ENCODE results near the gene OPCML.

The OPCML gene

DNA sequence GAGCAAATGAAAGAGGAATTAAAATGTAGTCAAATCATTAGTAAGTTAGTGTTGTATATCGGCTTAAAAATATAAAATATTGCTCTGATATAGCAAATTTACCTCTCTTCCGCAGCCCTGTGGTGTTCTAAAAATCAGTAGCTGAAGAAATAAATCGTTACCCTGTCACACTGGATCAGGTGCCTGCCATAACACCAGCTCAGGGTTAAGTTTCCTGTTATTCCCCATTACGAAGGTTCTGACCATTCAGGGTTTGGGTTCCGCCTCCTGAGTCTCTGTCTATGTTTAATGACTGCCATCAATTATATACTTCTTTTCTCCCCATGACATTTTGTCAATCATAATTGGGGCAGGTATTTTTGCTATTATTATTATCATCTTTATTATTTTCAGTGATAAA lies 658.5 kb downstream of the OPCML start:
- no peaks in the 10 kb centered on the region for H3K36me3 ChIP-seq (ENCODE audit: control insufficient read depth, insufficient read depth, low read length)
- no peak overlapping the region for H3K4me3 ChIP-seq (ENCODE audit: low read depth, low read length)
- no peaks in the 10 kb centered on the region for H3K4me1 ChIP-seq (ENCODE audit: control insufficient read depth, insufficient read depth, low read length)
- H3K9ac ChIP-seq (ENCODE audit: low read depth, low read length): no peak overlapping the region
- H3K9me3 ChIP-seq (ENCODE audit: control insufficient read depth, insufficient read depth, low read length): no peaks in the 10 kb centered on the region
- H3K27me3 ChIP-seq (ENCODE audit: control insufficient read depth, insufficient read depth, low read length): no peaks in the 10 kb centered on the region

DNA sequence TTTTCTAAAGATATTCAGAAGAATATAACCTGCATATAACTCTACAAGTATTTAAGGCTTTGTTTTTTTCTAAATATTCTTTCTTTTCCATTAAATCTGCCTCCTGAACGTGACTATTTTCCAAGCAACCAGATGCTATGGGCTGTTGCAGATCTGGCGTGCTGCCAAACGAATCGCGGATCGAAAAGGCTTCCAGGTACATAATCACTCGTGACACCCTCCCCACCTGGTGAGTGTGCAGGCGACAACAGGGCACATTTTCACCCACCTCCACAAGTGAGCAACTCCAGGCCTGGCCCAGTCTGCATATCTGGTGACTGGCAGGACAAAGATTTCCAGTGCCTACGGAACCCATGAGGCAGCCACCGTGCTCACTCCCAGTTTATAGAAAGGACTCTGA lies 660.1 kb downstream of the OPCML start:
- H3K9me3 ChIP-seq (ENCODE audit: control insufficient read depth, insufficient read depth, low read length): no peaks in the 10 kb centered on the region
- H3K9ac ChIP-seq (ENCODE audit: low read depth, low read length): no peak overlapping the region
- H3K4me1 ChIP-seq (ENCODE audit: control insufficient read depth, insufficient read depth, low read length): no peaks in the 10 kb centered on the region
- no peak overlapping the region for H3K4me3 ChIP-seq (ENCODE audit: low read depth, low read length)
- no peaks in the 10 kb centered on the region for H3K27me3 ChIP-seq (ENCODE audit: control insufficient read depth, insufficient read depth, low read length)
- H3K36me3 ChIP-seq (ENCODE audit: control insufficient read depth, insufficient read depth, low read length): no peaks in the 10 kb centered on the region

DNA sequence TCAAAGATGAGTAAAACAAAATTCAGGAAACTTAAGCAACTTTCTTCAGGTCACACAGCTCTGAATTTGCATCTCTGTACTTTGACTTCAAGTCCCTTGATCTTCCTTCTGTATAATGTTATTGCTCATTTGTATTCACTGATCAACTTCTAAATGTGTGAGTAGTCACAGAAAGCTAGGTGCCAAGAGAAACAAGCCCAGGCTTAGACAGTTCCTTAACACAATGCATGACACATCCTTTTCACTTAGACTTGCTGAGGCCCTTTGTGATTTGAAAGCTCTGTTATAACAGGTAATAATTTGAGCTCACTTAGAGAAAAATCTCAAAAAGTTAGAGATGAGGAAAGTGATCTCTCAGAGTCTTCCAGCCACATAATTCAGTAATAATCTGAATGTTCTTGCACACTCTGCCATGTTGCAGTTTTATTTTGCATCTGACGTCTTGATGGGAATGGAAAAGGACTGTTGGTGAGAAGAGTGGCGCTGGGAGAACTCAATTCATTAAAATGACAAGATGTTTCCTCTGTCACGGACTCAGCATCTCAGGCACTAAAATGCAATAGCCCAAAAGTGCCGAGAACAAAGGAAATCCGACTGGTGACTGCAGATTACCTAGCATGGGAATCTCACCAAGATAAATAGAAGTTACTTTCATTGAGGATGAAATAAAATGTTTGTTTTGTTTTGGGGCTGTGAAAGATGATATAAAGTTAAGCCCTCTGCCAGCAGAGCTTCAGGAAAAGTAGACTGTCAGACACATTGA lies 665.3 kb downstream of the OPCML start:
- Histone ChIP-seq H3K9ac (ENCODE audit: low read depth, low read length) (no peak overlapping the region), H3K4me3 (ENCODE audit: low read depth, low read length) (no peak overlapping the region), H3K27me3 (ENCODE audit: control insufficient read depth, insufficient read depth, low read length) (no peaks in the 10 kb centered on the region), H3K4me1 (ENCODE audit: control insufficient read depth, insufficient read depth, low read length) (peaks cover 2% of the 10 kb centered on the region), H3K36me3 (ENCODE audit: control insufficient read depth, insufficient read depth, low read length) (no peaks in the 10 kb centered on the region), H3K9me3 (ENCODE audit: control insufficient read depth, insufficient read depth, low read length) (no peaks in the 10 kb centered on the region)

DNA sequence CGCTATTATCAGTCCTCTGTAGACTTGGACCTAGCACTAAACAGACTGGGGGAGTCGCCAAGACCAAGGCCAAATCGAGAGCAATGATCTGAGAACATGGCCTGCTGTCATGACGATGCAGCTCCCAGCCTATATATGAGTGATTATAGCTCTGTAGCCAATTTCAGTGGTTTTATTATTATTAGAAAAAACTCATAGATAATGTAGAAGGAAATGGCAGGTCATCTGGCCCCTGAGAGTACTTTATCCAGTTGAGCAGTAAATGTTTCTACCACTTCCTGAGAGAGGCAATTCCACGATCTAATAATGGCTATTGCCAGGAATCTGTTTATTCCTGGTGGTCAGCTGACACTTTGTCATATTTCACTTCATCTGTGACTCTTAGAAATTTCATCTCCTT lies 666.7 kb downstream of the OPCML start:
- no peak overlapping the region for H3K9ac ChIP-seq (ENCODE audit: low read depth, low read length)
- peaks cover 2% of the 10 kb centered on the region for H3K4me1 ChIP-seq (ENCODE audit: control insufficient read depth, insufficient read depth, low read length)

DNA sequence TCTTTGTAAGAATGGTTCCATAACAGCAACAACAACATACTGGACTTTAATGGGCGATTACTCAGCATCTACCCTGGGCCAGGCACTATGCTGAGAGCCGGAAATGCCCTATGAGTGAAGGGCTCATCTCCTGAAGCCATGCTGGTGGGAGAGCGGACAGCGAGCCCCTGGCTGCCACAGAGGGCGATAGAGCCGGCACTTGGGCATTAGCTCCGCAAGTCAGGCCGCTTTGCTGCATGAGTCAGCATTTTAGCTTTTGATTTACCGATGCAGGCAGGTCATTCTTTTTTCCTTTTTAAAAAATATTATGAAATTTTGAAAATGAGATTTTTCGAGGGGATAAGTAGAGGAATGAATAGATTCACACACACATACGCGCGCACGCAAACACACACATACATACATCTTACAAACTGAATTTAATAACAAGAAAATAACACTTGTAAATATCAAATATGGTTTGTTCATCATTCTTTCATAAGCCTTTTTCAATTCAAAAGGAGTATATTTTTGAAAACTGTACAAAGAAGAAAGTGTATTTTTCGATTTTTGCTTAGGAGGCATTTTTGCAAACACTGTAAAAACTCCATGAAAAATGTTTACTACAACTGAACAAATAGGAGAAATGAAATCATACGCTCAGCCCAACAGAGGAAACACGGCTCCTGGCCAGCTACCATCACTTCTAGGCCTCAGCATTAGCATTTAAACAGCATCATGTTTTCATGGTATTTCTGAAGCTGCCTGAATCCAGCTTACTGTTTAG lies 667.3 kb downstream of the OPCML start:
- Histone ChIP-seq H3K9me3 (ENCODE audit: control insufficient read depth, insufficient read depth, low read length) (no peaks in the 10 kb centered on the region), H3K9ac (ENCODE audit: low read depth, low read length) (no peak overlapping the region), H3K4me1 (ENCODE audit: control insufficient read depth, insufficient read depth, low read length) (peaks cover 2% of the 10 kb centered on the region), H3K27me3 (ENCODE audit: control insufficient read depth, insufficient read depth, low read length) (no peaks in the 10 kb centered on the region), H3K4me3 (ENCODE audit: low read depth, low read length) (no peak overlapping the region), H3K36me3 (ENCODE audit: control insufficient read depth, insufficient read depth, low read length) (no peaks in the 10 kb centered on the region)

More for the DNA sequence above, 666.7 kb downstream of the OPCML start:
- Histone ChIP-seq H3K36me3 (ENCODE audit: control insufficient read depth, insufficient read depth, low read length) (no peaks in the 10 kb centered on the region), H3K9me3 (ENCODE audit: control insufficient read depth, insufficient read depth, low read length) (no peaks in the 10 kb centered on the region), H3K27me3 (ENCODE audit: control insufficient read depth, insufficient read depth, low read length) (no peaks in the 10 kb centered on the region), H3K4me3 (ENCODE audit: low read depth, low read length) (no peak overlapping the region)

DNA sequence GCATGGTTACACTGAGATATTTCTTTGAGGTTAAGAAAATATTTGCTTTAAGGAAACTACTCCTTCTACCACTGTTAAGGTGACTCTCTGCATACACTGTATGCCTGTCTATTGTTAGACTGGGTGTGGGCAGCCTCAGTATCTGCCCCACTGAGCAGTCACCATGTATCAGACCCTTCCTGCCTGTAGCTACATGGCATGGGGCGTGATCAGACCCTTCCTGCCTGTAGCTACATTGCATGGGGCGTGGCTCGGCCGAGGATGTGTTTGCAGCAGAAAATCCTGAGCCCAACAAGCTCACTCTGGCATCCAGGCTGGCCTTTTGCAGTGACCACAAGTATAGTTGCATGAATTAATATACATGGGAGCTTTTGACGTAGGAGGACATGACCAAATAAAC lies 669.4 kb downstream of the OPCML start:
- Histone ChIP-seq H3K36me3 (ENCODE audit: control insufficient read depth, insufficient read depth, low read length) (no peaks in the 10 kb centered on the region), H3K27me3 (ENCODE audit: control insufficient read depth, insufficient read depth, low read length) (no peaks in the 10 kb centered on the region), H3K9me3 (ENCODE audit: control insufficient read depth, insufficient read depth, low read length) (no peaks in the 10 kb centered on the region), H3K4me1 (ENCODE audit: control insufficient read depth, insufficient read depth, low read length) (peaks cover 5% of the 10 kb centered on the region), H3K4me3 (ENCODE audit: low read depth, low read length) (no peak overlapping the region), H3K9ac (ENCODE audit: low read depth, low read length) (no peak overlapping the region)

DNA sequence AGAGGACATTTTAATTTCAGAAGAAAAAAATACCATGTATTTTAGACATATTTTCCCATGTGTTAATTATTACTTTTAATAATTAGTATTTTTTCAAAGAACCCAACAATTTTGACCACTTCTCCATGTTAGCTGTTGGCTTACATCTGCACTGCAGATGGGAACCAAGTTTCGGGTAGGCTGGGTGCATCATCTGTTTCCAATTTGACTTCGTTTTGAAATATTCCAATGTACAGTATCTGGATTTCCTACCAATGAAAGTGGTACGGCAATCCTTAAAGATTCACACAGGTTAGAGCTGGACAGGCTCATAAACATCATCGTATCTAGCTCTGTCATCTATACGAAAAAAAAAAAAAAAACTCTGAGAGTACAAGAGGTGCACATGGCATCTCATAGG lies 670.2 kb downstream of the OPCML start:
- Histone ChIP-seq H3K9me3 (ENCODE audit: control insufficient read depth, insufficient read depth, low read length) (no peaks in the 10 kb centered on the region), H3K4me1 (ENCODE audit: control insufficient read depth, insufficient read depth, low read length) (peaks cover 5% of the 10 kb centered on the region), H3K4me3 (ENCODE audit: low read depth, low read length) (no peak overlapping the region), H3K27me3 (ENCODE audit: control insufficient read depth, insufficient read depth, low read length) (no peaks in the 10 kb centered on the region), H3K36me3 (ENCODE audit: control insufficient read depth, insufficient read depth, low read length) (no peaks in the 10 kb centered on the region), H3K9ac (ENCODE audit: low read depth, low read length) (no peak overlapping the region)

DNA sequence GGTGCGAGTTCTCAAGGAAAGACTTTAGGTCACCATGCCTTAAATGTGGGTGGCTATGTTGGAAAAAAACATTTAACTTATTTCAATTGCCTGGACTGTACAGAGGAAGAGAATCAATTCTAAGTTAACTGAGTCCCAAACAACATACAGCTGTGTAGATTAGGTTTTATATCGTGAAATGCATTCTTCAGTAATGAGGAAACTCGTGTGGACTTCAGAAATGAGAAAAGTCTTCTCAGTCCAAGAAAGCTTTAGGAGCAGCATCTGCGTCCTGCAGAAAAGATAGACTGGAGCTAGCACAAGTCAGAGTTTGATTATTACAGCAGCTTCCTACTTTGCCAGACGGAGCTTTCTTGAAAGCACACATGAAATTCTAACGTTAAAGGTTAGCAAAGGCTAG lies 673.0 kb downstream of the OPCML start:
- H3K9ac ChIP-seq (ENCODE audit: low read depth, low read length): no peak overlapping the region
- no peaks in the 10 kb centered on the region for H3K9me3 ChIP-seq (ENCODE audit: control insufficient read depth, insufficient read depth, low read length)
- no peak overlapping the region for H3K4me3 ChIP-seq (ENCODE audit: low read depth, low read length)
- H3K36me3 ChIP-seq (ENCODE audit: control insufficient read depth, insufficient read depth, low read length): no peaks in the 10 kb centered on the region
- no peaks in the 10 kb centered on the region for H3K27me3 ChIP-seq (ENCODE audit: control insufficient read depth, insufficient read depth, low read length)
- H3K4me1 ChIP-seq (ENCODE audit: control insufficient read depth, insufficient read depth, low read length): peaks cover 5% of the 10 kb centered on the region

DNA sequence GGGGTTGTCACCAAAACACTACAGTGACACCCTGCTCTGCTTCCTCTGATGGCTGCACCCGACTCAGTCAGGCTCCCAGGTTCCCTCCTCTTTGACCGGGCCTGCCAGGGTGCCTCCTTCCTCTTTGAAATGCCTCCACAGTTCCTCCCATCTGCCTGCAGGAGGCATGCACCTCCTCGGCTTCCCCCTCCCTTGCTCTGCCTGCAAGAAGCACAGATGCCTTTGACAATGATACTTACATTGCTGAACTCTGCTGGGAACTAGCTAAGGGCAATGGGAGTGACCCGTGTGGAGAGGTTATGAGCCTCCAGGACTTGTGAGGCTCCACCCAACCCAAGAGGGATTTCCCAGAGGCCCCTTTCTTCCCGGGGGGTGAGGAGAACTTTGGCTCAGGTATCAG lies 674.1 kb downstream of the OPCML start:
- Histone ChIP-seq H3K36me3 (ENCODE audit: control insufficient read depth, insufficient read depth, low read length) (no peaks in the 10 kb centered on the region), H3K9ac (ENCODE audit: low read depth, low read length) (no peak overlapping the region)

DNA sequence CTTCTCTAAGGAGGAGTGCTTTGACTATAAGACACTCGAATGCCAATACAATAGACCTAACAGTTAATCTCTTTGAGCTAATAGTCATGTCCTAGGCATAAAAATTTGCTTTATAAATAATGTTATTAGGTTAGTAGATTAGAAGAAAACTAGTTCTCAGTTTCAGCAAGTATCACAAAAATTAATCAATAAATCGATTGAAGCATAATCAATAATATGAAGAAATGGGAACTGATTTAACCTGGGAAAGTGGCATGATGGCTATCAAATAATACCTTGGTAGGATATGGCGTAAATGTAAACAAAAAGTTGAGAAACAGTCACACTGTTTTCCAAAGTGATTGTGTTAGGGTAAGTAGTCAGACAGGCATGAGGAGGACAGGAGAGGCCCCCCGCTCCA lies 676.3 kb downstream of the OPCML start:
- H3K9me3 ChIP-seq (ENCODE audit: control insufficient read depth, insufficient read depth, low read length): no peaks in the 10 kb centered on the region
- no peak overlapping the region for H3K4me3 ChIP-seq (ENCODE audit: low read depth, low read length)
- H3K4me1 ChIP-seq (ENCODE audit: control insufficient read depth, insufficient read depth, low read length): peaks cover 8% of the 10 kb centered on the region
- no peaks in the 10 kb centered on the region for H3K36me3 ChIP-seq (ENCODE audit: control insufficient read depth, insufficient read depth, low read length)
- no peaks in the 10 kb centered on the region for H3K27me3 ChIP-seq (ENCODE audit: control insufficient read depth, insufficient read depth, low read length)
- no peak overlapping the region for H3K9ac ChIP-seq (ENCODE audit: low read depth, low read length)

More for the DNA sequence above, 674.1 kb downstream of the OPCML start:
- H3K27me3 ChIP-seq (ENCODE audit: control insufficient read depth, insufficient read depth, low read length): no peaks in the 10 kb centered on the region
- H3K9me3 ChIP-seq (ENCODE audit: control insufficient read depth, insufficient read depth, low read length): no peaks in the 10 kb centered on the region
- H3K4me1 ChIP-seq (ENCODE audit: control insufficient read depth, insufficient read depth, low read length): peaks cover 8% of the 10 kb centered on the region
- no peak overlapping the region for H3K4me3 ChIP-seq (ENCODE audit: low read depth, low read length)

DNA sequence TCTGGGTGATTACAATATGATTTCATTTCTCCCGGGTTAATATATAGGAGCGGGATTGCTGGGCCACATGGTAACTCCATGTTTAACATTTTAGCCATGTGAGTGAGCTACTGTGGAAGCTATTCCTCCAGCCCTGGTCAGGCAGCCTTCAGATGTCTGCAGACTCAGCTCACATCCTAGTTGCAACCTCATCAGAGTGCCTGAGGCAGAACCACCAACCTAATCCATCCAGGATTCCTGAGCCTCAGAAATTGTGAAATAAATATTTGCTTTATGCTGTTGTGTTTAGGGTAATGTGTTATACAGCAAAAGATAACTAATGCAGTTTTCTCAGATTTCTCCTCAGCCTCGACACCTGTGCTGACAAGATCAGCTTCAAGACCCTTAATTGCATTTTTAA lies 676.8 kb downstream of the OPCML start:
- H3K4me1 ChIP-seq (ENCODE audit: control insufficient read depth, insufficient read depth, low read length): peaks cover 8% of the 10 kb centered on the region
- no peaks in the 10 kb centered on the region for H3K36me3 ChIP-seq (ENCODE audit: control insufficient read depth, insufficient read depth, low read length)
- no peak overlapping the region for H3K4me3 ChIP-seq (ENCODE audit: low read depth, low read length)
- H3K27me3 ChIP-seq (ENCODE audit: control insufficient read depth, insufficient read depth, low read length): no peaks in the 10 kb centered on the region
- H3K9ac ChIP-seq (ENCODE audit: low read depth, low read length): no peak overlapping the region
- no peaks in the 10 kb centered on the region for H3K9me3 ChIP-seq (ENCODE audit: control insufficient read depth, insufficient read depth, low read length)

DNA sequence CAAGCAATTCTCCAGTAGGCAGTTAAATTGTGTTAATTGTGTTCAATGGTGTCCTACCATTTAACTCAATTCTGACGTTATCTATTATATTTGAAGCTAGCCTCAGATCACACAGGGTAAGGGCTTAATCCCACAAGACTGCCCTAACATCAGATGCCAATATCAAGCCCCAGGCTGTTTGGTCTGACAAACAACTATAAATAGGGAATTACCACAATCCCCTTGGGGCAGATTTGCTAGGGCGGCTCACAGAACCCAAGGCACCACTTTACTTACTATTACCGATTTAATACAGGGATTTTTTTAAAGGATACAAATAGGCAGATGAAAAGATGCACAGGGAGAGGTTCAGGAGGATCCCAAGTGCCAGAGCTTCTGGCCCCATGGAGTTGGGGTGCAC lies 678.4 kb downstream of the OPCML start:
- Histone ChIP-seq H3K27me3 (ENCODE audit: control insufficient read depth, insufficient read depth, low read length) (no peaks in the 10 kb centered on the region), H3K36me3 (ENCODE audit: control insufficient read depth, insufficient read depth, low read length) (no peaks in the 10 kb centered on the region), H3K9me3 (ENCODE audit: control insufficient read depth, insufficient read depth, low read length) (no peaks in the 10 kb centered on the region), H3K4me1 (ENCODE audit: control insufficient read depth, insufficient read depth, low read length) (peaks cover 8% of the 10 kb centered on the region), H3K9ac (ENCODE audit: low read depth, low read length) (no peak overlapping the region), H3K4me3 (ENCODE audit: low read depth, low read length) (no peak overlapping the region)
